Embryonic facial prominence (tissue), 1 donor: ENCODE results near the gene OR8G1.
"Not testable (repeated sequence)": the region's sequence is repeated elsewhere in the genome, so short reads cannot be mapped to it uniquely, and the experiment has no call there.

Experiments
- DNase-seq: peaks from one replicate; pipeline ENCODE4 v3.0.0-alpha.2; 2016; ENCODE audit errors: extremely low spot score

Gene OR8G1

GRCh38 chr11:124238512-124238911 lies 2.4 kb upstream of the OR8G1 start:
- no peak for DNase-seq

- DNase-seq = not testable (repeated sequence)
Observed at GRCh38 chr11:124249869-124250268, 9.0 kb downstream of the OR8G1 start.

GRCh38 chr11:124256076-124256475 lies 15.2 kb downstream of the OR8G1 start, which contains the start of gene OR8G5:
Gene OR8G5, plus strand, starts transcription at chr11:124256376. Its CDS starts 8,556 bp downstream, at chr11:124264932.
- DNase-seq = no peak

- DNase-seq = not testable (repeated sequence)
Observed at GRCh38 chr11:124265041-124265440, 24.1 kb downstream of the OR8G1 start.

- not testable (repeated sequence) for DNase-seq
Observed at GRCh38 chr11:124270886-124271285, 30.0 kb downstream of the OR8G1 start.

- no peak for DNase-seq
Observed at GRCh38 chr11:124274000-124274399, 33.1 kb downstream of the OR8G1 start.

- no peak for DNase-seq
Observed at GRCh38 chr11:124276081-124276480, 35.2 kb downstream of the OR8G1 start.

GRCh38 chr11:124277207-124277606 lies 36.3 kb downstream of the OR8G1 start:
- no peak for DNase-seq

GRCh38 chr11:124277804-124278203 lies 36.9 kb downstream of the OR8G1 start:
- DNase-seq = no peak

- no peak for DNase-seq
Observed at GRCh38 chr11:124278261-124278660, 37.4 kb downstream of the OR8G1 start.

- DNase-seq = no peak
Observed at GRCh38 chr11:124285610-124286344, 44.9 kb downstream of the OR8G1 start.

- DNase-seq = no peak
Observed at GRCh38 chr11:124294687-124295086, 53.8 kb downstream of the OR8G1 start.

- DNase-seq = no peak
Observed at GRCh38 chr11:124296016-124296415, 55.1 kb downstream of the OR8G1 start.

GRCh38 chr11:124297921-124298320 lies 57.0 kb downstream of the OR8G1 start:
- DNase-seq = no peak

- DNase-seq = no peak
Observed at GRCh38 chr11:124301548-124301947, 60.7 kb downstream of the OR8G1 start.

- no peak for DNase-seq
Observed at GRCh38 chr11:124302347-124303125, 61.6 kb downstream of the OR8G1 start.
